Smooth muscle cell (in vitro differentiated cells): ENCODE data around the gene ENTPD2. TPM values are rescaled to one million over a fixed set of nuclear protein-coding genes. Genes with fewer than 3 reads are reported as not detected.
A peak's percentile ranks its signal among the peaks of the same experiment; 100 is the strongest.

Source experiments
- DNase-seq: peaks from one replicate; lab custom pipeline; 2025; ENCODE audit not compliant: unreplicated experiment; lab: John Stamatoyannopoulos, UW
- H2AFZ ChIP-seq: fragments of 200-600 bp; sonication (generic); 2 replicates; pipeline ENCODE4 v1.6.0; 2016; ENCODE audit warnings: antibody characterized with exemption, low read depth, mild to moderate bottlenecking
- H3F3A ChIP-seq: fragments of 200-600 bp; sonication (generic); 2 replicates; pipeline ENCODE4 v1.6.0; 2017; ENCODE audit warnings: antibody characterized with exemption, low read depth
- H3K27ac ChIP-seq: fragments of 200-600 bp; sonication (generic); 2 replicates; pipeline ENCODE4 v1.5.1; 2016; ENCODE audit warnings: low read depth, mild to moderate bottlenecking
- H3K27me3 ChIP-seq: fragments of 200-600 bp; sonication (generic); 2 replicates; pipeline ENCODE4 v1.6.1; 2016; ENCODE audit warnings: low read depth, mild to moderate bottlenecking
- H3K36me3 ChIP-seq: fragments of 200-600 bp; sonication (generic); 2 replicates; pipeline ENCODE4 v1.5.1; 2016; ENCODE audit warnings: low read depth
- H3K4me1 ChIP-seq: fragments of 200-600 bp; sonication (generic); 2 replicates; pipeline ENCODE4 v1.5.1; 2016; ENCODE audit warnings: low read depth
- H3K4me2 ChIP-seq: fragments of 200-600 bp; sonication (generic); 2 replicates; pipeline ENCODE4 v1.6.0; 2016; ENCODE audit warnings: mild to moderate bottlenecking
- H3K4me3 ChIP-seq: fragments of 200-600 bp; sonication (generic); 2 replicates; pipeline ENCODE4 v1.5.1; 2016; ENCODE audit warnings: mild to moderate bottlenecking
- H3K79me2 ChIP-seq: fragments of 200-600 bp; sonication (generic); 2 replicates; pipeline ENCODE4 v1.6.0; 2016; ENCODE audit warnings: low read depth, mild to moderate bottlenecking
- H3K9ac ChIP-seq: fragments of 200-600 bp; sonication (generic); 2 replicates; pipeline ENCODE4 v1.6.0; 2016; ENCODE audit warnings: low read depth
- H3K9me3 ChIP-seq: fragments of 200-600 bp; sonication (generic); replicated peaks from 2 replicates; pipeline ENCODE4 v1.5.1; 2016; ENCODE audit warnings: low read depth
- H4K20me1 ChIP-seq: fragments of 200-600 bp; sonication (generic); 2 replicates; pipeline ENCODE4 v1.6.0; 2016; ENCODE audit warnings: low read depth
- CTCF ChIP-seq: fragments of 200-600 bp; sonication (generic); IDR thresholded peaks from 2 replicates; pipeline ENCODE4 v1.5.1; 2017; ENCODE audit warnings: borderline replicate concordance, mild to moderate bottlenecking, antibody characterized with exemption; ENCODE audit not compliant: insufficient read depth, poor library complexity, severe bottlenecking
- WGBS: methylation state at CpG from one replicate; pipeline ENCODE4 v1.1.7; 2016; ENCODE audit warnings: low lambda C conversion rate; 5-methylcytosine and 5-hydroxymethylcytosine counted together
- polyA plus RNA-seq: library from polyadenylated mRNA; unstranded; fragments of >200 nt; fragmentation: Nextera tagmentation; extraction: Ambion mirVana; gene quantifications from 2 replicates; pipeline ENCODE4 v1.2.1, GENCODE V29; 2016
- total RNA-seq: library from RNA; depleted of rRNA; stranded (reverse); fragments of >200 nt; gene quantifications from 2 replicates; pipeline ENCODE4 v1.2.3, GENCODE V29; 2014

The ENTPD2 gene
- total and polyA plus RNA-seq, 2 experiments from 2014 or later = 0.30 TPM; not detected in 1

- Histone ChIP-seq H2AFZ (peak overlapping the region; percentile 51), H3K79me2 (no peaks in the 10 kb centered on the region), H3K27me3 (peaks cover 6% of the 10 kb centered on the region), H3K4me2 (peak overlapping the region; percentile 95), H3K36me3 (no peaks in the 10 kb centered on the region), H3F3A (no peaks in the 10 kb centered on the region), H4K20me1 (no peaks in the 10 kb centered on the region), H3K4me3 (peak overlapping the region; percentile 51), H3K9me3 (no peaks in the 10 kb centered on the region), H3K9ac (no peak overlapping the region), H3K27ac (no peak overlapping the region), H3K4me1 (peaks cover 8% of the 10 kb centered on the region)
- WGBS = 91% methylated on average over 2 of the region's 2 CpGs
- no peak for TF ChIP-seq CTCF
- DNase-seq = no peak
Observed at GRCh38 chr9:137071282-137071681, 17.4 kb upstream of the ENTPD2 start.

GRCh38 chr9:137070906-137071275 is 17.0 kb upstream of the ENTPD2 start:
- Histone ChIP-seq H3K4me3 (peak overlapping the region; percentile 51), H3K79me2 (no peaks in the 10 kb centered on the region), H3K4me1 (peaks cover 8% of the 10 kb centered on the region), H3F3A (no peaks in the 10 kb centered on the region), H4K20me1 (no peaks in the 10 kb centered on the region), H3K9ac (no peak overlapping the region), H3K4me2 (peak overlapping the region; percentile 95), H3K9me3 (no peaks in the 10 kb centered on the region), H2AFZ (peak overlapping the region; percentile 51), H3K27ac (no peak overlapping the region), H3K27me3 (peaks cover 6% of the 10 kb centered on the region), H3K36me3 (no peaks in the 10 kb centered on the region)
- no peak for TF ChIP-seq CTCF
- DNase-seq = no peak
- WGBS = 23% methylated on average over 6 of the region's 6 CpGs

- no peaks in the 10 kb centered on the region for H3F3A ChIP-seq
- H3K4me2 ChIP-seq = peak within 1 kb of the TSS; percentile 95
- WGBS = under 1% methylated on average over 68 of the region's 74 CpGs
- peaks cover 8% of the 10 kb centered on the region for H3K4me1 ChIP-seq
- no peaks in the 10 kb centered on the region for H3K79me2 ChIP-seq
- H3K9me3 ChIP-seq = no peaks in the 10 kb centered on the region
- no peak for TF ChIP-seq CTCF
- H3K9ac ChIP-seq = no peak within 1 kb of the TSS
- peak within 1 kb of the TSS; percentile 51 for H2AFZ ChIP-seq
- H3K27me3 ChIP-seq = peaks cover 6% of the 10 kb centered on the region
- H3K27ac ChIP-seq = no peak within 1 kb of the TSS
- peak; percentile 52 for DNase-seq
- no peaks in the 10 kb centered on the region for H4K20me1 ChIP-seq
- H3K36me3 ChIP-seq = no peaks in the 10 kb centered on the region
- peak within 1 kb of the TSS; percentile 51 for H3K4me3 ChIP-seq
Observed at GRCh38 chr9:137070201-137070905, 16.5 kb upstream of the ENTPD2 start, which contains the start of gene SAPCD2. TSS of gene SAPCD2 (minus strand) at chr9:137070557. CDS start at chr9:137070460, 97 bp downstream.
